Prostate gland (tissue), 2 donors: ENCODE measurements around the gene THYN1.

ENCODE experiments used
- CTCF ChIP-seq, 4 experiments: fragments of 200-600 bp in 2 of 4; fragments of 450-650 bp in 2 of 4; sonication (generic) in 2 of 4; IDR thresholded peaks; 1 replicate in 3 of 4; 2 replicates in 1 of 4; pipeline ENCODE4 v1.5.1; 2016 to 2019; ENCODE audit warnings: antibody characterized with exemption in 4 of 4, mild to moderate bottlenecking in 2 of 4, moderate library complexity in 2 of 4
- POLR2A ChIP-seq: fragments of 450-650 bp; IDR thresholded peaks from one replicate; pipeline ENCODE4 v1.6.1; 2016; ENCODE audit warnings: antibody characterized with exemption, mild to moderate bottlenecking

DNA sequence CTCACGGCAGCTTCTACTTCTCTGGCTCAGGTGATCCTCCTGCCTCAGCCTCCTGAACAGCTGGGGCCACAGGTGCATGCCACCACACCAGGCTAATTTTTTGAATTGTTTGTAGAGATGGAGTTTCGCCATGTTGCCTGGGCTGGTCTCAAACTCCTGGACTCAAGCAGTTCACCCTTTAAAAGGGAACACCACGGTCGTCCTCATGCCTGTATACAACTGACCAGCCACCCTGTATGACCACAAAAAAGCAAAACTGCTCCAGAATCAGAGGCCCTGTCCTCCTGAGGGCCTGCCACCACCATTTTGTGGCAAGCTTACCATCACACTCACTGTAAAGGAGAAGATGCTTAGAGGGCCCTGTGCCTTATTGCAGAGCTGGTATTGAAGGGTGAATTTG is 25.2 kb upstream of the THYN1 start:
- TF ChIP-seq POLR2A = no peak
- no peak for TF ChIP-seq CTCF (IDR thresholded peaks at IDR 0.05)
